Peyer's patch (tissue), 4 donors: ENCODE results near the gene GRPEL1.

Experiments
- CTCF ChIP-seq, 6 experiments: fragments of 450-650 bp in 4 of 6; fragments of 200-600 bp in 2 of 6; sonication (generic) in 1 of 6; IDR thresholded peaks; one replicate each; pipeline ENCODE4 v1.5.1; 2017 to 2019; ENCODE audit warnings: antibody characterized with exemption in 6 of 6, mild to moderate bottlenecking in 3 of 6, moderate library complexity in 1 of 6
- POLR2A ChIP-seq, 2 donors: fragments of 450-650 bp; IDR thresholded peaks; one replicate each; pipeline ENCODE4 v1.5.1; 2017; ENCODE audit warnings: antibody characterized with exemption in 2 of 2, mild to moderate bottlenecking in 2 of 2, moderate library complexity in 2 of 2

GRCh38 chr4:7017446-7018048 is 50.3 kb downstream of the GRPEL1 start:
- no peak for TF ChIP-seq CTCF (IDR thresholded peaks at IDR 0.05)
- no peak for TF ChIP-seq POLR2A (IDR thresholded peaks at IDR 0.05)
